GM18507 (cell line): Measurements from ENCODE around the gene APOF.
"Not testable (repeated sequence)": the region's sequence is repeated elsewhere in the genome, so short reads cannot be mapped to it uniquely, and the experiment has no call there.

Experiments
- DNase-seq: peaks from one replicate; pipeline ENCODE4 v3.0.0; 2011; ENCODE audit warnings: low read depth; ENCODE audit not compliant: insufficient read length; ENCODE audit errors: extremely low spot score
- FAIRE-seq: peaks from 2 replicates; lab custom pipeline; 2011; peaks lifted over from hg19 to GRCh38; lab: Jason Lieb, UNC

Gene APOF, protein sequence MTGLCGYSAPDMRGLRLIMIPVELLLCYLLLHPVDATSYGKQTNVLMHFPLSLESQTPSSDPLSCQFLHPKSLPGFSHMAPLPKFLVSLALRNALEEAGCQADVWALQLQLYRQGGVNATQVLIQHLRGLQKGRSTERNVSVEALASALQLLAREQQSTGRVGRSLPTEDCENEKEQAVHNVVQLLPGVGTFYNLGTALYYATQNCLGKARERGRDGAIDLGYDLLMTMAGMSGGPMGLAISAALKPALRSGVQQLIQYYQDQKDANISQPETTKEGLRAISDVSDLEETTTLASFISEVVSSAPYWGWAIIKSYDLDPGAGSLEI

DNA sequence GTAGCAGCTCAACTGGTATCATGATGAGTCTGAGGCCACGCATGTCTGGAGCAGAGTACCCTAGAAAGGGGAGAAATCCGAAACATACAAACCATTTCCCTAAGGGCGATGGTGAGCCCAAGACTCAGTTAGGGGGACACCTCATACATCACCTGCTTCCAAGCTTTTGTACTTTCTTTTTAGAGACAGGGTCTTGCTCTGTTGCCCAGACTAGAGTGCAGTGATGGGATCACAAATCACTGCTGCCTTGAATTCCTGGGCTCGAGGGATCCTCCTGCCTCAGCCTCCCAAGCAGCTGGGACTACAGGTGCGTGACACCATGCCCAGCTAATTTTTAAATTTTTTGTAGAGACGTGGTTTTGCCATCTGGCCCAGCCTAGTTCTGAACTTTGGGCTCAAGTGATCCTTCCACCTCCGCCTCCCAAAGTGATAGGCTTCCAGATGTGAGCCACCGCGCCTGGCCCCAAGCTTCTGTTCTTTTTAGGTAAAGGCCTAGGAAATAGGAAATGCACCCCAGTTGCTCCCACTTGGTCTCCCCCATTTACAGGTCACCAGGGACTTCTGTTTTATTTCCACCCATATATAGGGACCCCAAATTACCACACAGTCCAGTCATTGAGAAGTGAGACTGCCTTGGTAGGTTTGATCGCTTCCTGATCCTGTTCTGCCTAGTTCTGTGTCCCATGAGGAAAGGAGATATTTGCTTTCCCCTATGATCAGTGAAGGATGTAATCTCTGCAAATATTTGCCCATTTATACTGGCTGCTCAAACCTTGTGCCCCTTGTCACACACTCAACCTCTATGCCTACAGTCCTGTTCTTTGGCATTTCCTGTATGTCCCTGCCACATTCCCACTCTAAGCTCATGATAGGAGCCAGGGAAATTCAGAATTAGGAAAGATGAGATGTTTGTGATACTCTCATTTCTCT lies at the start of gene APOF:
TSS of gene APOF (minus strand) at position 728 of the 930 bp plus-strand sequence. CDS start at position 616, 112 bp downstream.
- no peak for FAIRE-seq

DNA sequence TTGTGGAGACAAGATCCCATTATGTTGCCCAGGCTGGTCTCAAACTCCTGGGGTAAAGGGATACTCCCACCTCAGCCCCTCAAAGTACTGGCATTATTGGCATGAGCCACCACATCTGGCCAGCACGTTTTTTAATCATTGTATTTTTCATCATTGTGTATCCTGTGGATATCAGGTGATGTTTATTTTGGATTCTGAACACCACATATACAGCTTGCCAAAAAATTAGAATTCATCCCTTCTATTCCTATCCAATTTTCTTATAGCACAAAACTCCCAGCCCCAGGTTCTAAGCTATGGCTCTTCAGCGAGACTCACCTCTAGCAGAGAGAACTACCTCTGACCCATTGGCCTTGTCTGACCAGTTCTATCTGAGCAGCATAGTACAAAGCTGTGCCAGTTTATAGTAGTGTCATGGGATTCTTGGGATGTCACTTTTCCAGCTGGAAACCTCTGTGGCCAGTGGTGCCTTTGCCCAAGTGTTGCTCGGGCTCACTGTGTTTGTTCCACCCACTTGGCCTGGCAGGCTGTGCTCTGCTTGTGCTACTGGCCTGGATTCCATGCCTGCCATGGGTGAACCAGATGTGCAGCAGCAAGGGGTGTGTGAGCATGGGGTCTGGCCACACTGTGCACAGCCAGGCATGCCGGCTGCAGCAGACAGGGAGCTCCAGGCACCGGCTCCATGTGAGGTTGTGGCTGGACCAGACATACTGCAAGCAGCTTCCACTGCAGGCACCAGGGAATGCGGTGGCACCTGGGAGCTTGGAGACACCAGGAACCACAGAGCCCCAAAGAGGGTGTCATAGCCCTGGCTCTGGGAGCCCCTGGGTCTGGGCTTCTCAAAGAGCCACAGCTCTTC lies 49.4 kb upstream of the APOF start:
- FAIRE-seq, result no peak
- no peak for DNase-seq

More for the DNA sequence above, at the start of gene APOF:
- no peak for DNase-seq

DNA sequence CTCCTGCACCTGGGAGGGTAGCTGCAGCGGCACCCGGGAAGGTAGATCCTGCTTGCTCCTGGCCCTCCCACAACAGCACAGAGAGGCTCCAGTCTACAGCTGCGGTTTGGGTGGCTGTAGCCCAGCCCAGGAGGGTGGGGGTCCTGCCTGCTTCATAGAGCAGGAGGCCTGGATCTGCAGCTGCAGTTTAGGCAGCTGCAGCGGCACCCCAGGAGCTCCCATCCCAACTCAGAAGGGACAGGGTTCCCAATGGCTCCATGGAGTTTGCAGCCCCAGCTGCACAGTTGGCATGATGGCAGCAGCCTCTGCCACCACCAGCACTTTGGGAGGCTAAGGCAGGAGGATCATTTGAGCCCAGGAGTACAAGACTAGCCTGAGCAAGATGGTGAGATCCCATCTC lies 48.1 kb upstream of the APOF start:
- FAIRE-seq, result no peak
- no peak for DNase-seq

DNA sequence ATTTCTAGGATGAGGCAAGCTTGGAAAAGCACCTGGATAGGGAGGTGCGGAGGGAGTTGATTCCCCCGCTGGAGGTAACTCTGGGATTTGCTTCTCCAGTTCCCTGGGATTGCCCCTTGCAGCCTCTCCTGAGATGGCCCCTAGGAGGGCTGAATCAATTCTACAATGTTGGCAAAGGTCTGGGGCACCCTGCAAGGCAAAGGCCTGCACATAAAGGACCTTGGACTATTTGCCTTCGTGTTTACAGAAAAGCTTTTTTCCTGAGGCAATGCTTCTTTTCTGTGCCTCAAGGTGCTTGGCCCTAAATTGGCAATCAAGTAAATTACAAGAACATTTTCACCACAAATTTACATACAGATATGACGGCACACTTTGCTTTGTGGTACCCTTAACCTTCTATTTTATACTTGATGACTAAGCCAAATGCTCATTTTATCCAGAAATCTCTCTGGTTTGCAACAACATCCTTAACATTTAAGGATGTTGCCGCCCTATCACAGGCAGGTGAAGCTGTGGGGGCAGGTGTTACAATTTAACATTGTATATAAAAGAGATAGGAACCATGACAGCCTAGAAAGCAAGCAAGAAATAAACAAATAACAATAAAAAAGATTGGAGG lies 46.3 kb upstream of the APOF start:
- no peak for DNase-seq
- no peak for FAIRE-seq

DNA sequence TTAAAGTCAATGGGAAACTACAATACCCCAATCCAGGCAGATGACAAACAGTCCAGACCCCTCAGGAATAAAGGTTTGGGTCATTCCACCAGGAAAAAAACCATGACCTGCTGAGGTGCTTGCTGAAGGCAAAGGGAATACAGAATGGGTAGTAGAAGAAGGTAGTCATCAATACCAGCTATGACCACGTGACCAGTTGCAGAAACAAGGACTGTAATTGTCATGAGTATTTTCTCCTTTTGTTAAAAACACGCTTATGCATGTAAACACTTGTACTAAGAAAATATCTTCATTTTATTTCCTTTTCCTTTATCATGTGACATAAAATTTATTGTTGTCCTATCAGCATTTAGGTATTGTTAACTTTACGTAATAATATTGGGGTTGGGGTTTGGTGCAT lies 41.6 kb upstream of the APOF start:
- not testable (repeated sequence) for DNase-seq, FAIRE-seq

DNA sequence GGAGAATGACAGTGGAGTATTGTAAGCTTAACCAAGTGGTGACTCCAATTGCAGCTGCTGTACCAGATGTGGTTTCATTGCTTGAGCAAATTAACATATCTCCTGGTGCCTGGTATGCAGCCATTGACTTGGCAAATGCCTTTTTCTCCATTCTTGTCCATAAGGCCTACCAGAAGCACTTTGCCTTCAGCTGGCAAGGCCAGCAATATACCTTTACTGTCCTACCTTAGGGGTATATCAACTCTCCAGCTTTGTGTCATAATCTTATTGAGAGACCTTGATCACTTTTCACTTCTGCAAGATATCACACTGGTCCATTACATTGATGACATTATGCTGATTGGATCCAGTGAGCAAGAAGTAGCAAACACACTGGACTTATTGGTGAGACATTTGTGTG lies 39.0 kb upstream of the APOF start:
- DNase-seq, FAIRE-seq: not testable (repeated sequence)

DNA sequence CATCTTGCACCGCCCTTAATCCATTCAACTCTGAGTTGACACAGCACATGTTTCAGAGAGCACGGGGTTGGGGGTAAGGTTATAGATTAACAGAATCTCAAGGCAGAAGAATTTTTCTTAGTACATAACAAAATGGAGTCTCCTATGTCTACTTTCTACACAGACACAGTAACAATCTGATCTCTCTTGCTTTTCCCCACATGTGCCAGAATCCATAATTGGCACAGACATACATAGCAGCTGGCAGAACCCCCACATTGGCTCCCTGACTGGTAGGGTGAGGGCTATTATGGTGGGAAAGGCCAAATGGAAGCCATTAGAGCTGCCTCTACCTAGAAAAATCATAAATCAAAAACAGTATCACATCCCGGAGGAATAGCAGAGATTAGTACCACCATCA lies 38.5 kb upstream of the APOF start:
- FAIRE-seq, DNase-seq: not testable (repeated sequence)

DNA sequence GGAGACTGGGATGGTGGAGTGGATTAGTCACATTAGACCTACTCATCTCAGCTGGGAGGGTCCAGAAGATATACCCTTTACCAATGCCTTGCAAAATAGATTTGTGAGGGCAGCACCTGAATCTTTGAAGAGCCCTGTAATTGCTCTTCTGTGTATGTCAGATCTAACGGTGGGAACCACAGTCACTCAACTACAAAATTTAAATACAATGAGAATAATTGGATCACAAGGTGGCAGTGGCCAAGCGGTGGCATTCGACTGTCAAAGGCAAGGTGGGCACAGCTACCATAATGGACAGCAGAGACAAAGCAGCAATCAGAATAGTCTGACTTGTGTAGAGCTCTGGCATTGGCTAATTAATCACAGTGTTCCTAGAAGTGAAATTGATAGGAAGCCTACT lies 36.8 kb upstream of the APOF start:
- not testable (repeated sequence) for DNase-seq, FAIRE-seq

DNA sequence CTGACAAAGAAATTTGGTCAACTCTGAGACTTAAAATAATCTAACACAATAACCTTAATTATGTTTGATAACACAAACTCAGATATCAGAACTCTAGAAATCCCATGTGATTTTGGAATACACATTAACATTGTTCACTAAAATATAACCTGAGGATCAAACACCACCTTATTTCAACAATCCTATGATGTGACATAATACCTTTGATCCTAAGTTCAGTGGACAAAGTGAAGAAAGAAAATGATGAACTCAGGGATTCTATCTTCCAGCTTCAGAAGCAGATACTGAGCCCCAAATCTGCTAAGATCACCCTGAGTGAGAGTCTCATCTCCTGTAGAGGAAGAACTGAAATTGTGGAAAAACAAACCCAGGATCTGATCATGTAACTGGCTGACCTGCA lies 35.7 kb upstream of the APOF start:
- FAIRE-seq (no peak), DNase-seq (no peak)

DNA sequence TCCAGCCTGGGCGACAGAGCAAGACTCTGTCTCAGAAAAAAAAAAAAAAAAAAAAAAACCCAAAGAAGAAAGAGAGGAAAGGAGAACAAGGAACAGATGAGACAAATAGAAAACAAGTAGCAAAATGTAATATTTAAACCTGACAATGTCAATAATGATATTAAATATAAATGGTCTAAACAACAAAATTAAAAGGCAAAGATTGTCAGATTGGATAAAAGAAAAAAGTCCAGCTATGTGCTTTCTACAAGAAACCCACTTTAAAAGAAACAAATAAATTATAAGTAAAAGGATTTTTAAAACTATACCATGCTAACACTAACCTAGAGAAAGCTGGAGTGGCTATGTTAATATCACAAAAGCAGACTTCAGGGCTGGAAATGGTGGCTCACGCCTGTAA lies 29.7 kb upstream of the APOF start:
- no peak for FAIRE-seq
- DNase-seq, result no peak

DNA sequence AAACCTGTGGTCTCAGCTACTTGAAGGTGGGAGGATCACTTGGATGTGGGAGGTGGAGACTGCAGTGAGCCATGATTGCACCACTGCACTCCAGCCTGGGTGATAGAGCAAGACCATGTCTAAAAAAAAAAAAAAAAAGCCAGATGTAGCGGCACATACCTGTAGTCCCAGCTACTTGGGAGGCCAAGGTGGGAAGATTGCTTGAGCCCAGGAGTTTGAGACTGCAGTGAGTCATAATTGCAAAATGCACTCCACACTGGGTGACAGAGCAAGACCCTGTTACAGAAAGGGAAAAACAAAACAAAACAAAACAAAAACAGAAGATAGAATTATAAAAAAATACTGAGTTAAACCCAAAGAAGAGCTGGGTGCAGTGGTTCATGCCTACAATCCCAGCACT lies 29.1 kb upstream of the APOF start:
- FAIRE-seq, result no peak
- DNase-seq, result no peak

DNA sequence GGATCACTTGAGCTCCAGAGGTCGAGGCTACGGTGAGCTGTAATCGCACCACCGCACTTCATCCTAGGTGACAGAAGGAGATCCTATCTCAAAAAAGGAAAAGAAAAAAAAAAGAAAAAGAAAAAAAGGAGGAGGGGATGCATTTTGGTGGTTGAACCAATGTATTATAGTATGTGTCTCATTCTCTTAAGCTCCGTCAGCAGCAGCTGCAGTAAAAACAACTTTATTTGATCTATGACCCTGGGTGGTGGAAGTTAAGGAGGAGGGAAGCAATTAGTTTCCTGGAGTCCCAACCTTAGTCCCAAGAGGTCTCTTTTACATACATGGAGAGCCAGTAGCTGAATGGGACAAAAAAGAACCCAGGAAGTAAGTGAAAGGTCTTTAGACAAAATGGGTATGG lies 26.8 kb upstream of the APOF start:
- no peak for FAIRE-seq
- DNase-seq, result no peak

DNA sequence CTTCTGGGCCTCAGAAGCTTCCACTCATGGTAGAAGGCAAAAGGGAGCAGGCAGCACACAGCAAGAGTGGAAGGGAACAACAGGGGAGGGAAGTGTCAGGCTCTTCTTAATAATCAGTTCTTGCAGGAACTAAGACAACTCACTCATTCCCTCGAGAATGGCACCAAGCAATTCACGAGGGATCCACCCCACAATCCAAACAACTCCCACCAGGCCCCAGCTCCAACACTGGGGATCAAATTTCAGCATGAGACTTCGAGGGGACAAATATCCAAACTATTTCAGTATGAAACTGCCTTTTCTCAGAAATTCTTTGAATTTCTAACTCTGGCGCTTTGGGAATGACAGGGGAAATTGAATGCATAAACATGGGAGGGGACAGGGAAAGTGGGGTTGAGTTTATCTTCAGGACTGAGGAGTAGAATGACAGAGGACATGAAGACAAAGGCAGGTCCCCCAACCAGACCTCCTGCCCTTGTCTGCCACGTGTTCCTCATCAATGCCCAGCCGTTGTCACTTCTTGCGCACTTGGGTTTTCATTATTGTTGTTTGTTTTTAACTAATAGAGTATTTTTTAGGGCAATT lies 24.6 kb upstream of the APOF start:
- FAIRE-seq, result no peak
- DNase-seq, result no peak

DNA sequence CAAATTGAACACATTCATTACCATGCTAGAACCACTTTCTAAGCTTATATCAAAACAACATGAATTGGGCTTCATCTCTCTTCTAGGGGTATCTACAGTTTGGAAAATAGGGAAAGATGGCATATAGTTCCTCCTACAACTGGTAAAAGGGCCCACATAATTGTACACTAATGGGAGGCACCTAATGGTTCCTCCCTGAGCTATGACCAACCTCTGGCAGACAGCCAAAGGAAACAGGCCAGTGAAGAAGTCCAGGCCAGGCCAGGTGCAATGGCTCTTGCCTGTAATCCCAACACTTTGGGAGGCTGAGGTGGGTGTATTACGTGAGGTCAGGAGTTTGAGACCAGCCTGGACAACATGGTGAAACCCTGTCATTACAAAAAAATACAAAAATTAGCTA lies 23.2 kb upstream of the APOF start:
- FAIRE-seq (no peak), DNase-seq (no peak)

DNA sequence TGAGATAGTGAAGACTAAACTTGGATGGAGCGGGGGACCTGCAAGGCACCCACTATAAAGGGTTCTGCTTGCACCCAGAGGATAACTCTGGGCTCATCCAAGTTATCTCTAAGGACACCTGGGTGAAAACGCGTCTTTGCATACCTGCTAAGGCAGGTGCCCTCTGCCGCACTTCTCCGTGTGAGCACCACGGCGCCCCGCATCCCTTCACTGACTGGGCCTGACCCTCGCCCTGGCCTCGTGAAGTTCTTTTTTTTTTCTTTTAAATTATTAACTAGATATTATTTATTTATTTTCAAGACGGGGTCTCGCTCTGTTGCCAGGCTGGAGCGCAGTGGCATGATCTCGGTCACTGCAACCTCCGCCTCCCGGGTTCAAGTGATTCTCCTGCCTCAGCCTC lies 20.0 kb upstream of the APOF start:
- FAIRE-seq (no peak), DNase-seq (no peak)

DNA sequence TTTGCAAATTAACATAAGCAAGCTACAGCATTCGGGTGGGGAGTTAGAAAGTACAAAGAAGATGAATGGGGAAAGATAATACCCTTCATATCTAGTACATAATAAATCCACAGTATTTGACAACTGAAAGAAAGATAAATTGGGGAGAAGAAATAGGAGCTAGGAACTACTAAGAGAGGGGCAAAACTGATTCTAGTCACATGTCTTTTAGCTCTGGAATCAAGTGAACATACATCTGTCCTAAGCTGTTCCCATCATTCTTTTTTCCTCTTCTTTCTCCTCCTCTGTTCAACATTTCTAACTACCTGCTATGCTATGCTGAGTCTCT lies 15.3 kb upstream of the APOF start:
- DNase-seq (no peak), FAIRE-seq (no peak)

DNA sequence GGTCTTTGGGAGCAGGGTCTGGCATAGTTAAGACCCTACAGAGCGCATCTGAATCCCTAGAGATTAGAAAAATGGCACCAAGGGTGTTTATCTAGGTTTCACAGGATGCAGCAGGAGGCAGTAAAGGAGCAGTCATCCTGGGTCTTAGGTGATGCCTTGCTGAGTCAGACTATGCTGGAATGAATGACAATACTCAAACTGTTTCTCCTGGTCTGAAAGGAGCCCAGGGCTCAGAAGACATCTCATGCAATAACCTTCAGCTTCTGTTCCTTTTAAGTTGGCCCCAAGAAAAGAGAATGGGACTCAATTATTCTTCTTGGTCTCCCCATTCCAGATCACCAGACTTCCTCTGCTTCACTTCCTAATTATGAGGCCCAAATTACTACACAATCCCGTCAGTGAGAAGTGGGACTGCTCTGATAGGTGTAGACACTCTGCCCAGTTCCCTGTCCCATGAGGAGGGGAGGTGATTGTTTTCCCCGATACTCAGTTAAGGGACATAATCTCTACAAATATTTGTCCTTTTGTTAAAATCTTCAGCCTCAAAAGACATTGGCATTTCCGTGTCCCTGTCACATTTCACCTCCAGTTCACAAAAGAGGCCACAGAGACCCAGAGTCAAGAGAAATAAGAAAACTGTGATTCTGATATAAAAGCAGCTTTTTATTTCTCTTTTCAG lies 14.8 kb upstream of the APOF start:
- FAIRE-seq (no peak), DNase-seq (no peak)

DNA sequence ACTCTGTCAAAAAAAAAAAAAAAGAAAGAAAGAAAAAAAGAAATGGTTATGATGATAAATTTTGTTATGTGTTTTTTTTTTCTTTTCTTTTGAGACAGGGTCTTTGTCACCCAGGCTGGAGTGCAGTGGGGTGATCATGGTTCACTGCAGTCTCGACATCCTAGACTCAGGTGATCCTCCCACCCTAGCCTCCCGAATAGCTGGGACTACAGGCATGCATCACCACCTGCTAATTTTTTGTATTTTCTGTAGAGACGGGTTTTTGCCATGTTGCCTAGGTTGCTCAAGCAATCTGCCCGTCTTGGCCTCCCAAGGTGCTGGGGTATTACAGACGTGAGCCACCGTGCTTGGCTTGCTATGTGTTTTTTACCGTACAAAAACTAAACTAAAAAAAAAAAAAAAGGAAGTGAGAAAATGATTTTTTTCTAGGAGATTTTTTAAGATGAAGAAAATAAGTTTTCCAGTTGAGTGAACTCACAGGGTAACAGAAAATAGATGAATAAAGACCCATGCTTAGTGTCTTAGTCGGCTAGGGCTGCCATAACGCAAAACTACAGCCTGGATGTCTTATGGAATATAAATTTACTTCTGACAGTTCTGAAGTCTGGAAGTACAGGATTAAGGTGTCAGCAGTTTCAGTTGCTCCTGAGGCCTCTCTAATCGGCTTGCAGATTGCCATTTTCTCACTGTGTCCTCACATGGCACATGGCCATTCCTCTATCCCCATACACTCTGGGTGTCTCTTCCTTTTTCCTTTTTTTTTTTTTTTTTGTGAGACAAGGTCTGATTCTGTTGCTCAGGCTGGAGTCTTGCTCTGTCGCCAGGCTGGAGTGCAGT lies 13.2 kb upstream of the APOF start:
- FAIRE-seq, result peak; percentile 91
- no peak for DNase-seq
